HG03108 (cell line): ENCODE measurements around the gene TAF8.

Experiments used
- ATAC-seq: cut with Tn5 transposase; IDR thresholded peaks from one replicate; pipeline ENCODE4 v1.9.1; 2021; ENCODE audit warnings: moderate library complexity; ENCODE audit not compliant: unreplicated experiment

The TAF8 gene

DNA sequence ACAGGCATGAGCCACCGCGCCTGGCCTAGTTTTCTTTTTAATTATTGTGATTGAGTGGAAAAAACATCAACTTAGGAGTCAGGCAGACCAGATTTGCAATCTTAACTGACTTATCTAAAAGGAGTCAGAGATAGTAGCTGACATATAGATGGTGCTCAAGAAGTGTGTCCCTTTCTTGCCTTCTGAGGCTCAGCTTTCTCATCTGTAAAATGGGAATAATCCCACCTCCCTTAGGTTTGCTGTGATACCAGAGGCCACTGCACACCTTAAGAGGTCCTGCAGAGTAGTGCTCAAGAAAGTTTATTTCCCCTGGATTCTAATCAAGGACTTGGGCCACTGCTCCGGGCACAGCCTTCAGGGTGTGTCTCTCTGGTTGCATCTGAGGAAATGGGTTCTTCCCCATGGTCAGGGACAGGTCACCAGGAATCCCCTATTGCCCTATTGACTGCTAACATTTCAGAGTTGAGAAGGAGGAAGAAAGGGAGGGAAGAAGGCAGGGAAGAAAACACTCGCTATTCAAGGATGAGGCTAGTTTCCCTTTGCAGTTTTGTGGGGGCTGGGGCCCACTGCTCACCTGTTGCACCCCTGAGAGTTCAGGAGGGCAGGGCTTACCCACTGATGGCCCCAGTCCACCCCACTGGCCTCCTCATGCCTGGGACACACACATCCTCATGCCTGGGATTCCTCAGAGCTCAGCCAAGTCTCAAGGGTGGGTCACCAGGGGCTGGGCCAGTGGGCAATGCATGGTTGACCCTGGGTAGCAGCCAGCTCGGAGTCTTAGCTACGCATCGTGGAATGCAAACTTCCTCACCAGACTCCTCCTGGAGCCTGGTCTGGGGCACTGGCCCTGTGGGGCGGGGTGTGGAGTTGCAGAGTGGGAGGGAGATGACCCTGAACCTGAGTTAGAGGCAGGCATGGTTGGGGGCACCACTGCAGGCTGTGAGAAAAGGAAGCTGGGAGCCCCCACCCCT is 70.9 kb downstream of the TAF8 start:
- ATAC-seq = no peak

DNA sequence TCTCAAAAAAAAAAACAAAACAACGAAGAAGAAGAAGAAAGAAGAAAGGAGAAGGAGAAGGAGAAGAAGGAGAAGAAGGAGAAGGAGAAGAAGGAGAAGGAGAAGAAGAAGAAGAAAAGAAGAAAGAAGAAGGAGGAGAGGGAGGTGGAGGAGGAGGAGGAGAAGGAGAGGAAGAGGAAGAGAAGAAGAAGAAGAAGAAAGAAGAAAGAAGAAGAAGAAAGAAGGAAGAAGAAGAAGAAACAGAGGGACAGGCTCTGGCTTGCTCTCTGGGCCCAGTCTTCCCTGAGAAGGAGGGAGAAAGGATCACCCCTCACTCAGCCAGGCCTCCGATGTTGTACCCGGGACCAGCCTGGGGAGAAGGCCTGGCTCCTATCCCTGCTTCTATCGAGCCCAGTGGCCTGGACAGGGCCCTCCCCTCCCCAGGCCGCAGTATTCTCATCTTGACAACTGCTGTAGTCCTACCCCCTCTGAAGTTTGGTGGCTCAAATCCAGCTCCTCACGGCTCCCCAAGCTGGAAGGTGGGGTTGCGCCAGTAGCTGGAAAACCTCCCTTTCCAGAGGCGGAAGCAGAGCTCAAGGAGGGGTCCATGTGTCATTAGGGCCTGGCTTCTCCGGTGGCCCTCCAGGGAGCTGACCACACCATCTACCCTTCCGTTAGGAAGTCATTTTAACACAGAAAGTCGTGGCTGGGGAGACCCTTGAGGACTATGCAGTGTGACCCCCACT is 73.2 kb downstream of the TAF8 start:
- ATAC-seq = no peak

DNA sequence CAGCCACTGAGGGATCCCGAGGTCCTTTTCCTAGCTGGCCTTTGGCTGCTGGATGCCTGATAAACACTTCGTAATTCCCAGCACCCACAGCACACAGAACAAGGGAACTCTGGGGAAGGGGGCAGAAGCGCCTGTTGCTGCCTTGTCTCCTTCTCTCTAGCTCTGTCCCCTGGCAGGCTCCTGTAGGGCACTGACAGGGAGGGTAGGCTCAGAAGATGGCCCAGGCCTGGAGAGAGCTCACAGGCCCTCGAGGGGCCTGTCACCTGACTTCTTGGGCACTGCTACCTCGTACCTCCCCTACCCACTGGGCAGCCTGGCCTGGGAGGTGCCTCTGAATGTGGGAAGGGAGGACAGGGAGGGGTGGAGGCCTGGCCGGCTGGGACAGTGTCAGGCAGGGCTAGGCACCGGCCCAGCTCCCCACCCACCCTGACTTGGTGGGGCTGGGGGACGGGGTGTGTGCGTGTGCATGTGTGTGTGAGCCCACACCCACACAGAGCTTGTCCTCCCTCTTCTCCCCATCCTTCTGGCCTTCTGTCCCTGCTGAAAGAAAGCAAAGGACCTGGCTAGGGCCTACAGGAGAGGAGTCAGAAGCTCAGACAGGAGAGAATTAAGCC is 74.0 kb downstream of the TAF8 start:
- no peak for ATAC-seq

DNA sequence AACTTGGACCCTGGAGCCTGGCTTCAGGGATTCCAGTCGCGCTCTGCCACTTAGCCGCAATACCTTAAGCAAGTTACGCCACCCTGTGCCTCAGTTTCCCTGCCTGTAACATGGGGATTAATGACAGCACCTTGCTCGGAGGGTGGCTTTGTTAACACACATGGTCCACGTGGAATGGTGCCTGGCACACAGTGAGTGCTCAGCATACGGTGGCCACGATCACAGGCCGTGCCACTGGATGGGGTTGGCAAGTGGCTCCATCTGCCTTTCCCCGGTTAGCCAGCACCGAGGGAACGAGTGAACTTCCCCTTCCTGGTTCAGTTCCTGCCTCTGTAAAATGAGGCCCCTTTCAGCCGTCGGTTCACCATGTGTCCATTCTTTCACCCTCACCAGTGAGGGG is 74.9 kb downstream of the TAF8 start:
- ATAC-seq = no peak

DNA sequence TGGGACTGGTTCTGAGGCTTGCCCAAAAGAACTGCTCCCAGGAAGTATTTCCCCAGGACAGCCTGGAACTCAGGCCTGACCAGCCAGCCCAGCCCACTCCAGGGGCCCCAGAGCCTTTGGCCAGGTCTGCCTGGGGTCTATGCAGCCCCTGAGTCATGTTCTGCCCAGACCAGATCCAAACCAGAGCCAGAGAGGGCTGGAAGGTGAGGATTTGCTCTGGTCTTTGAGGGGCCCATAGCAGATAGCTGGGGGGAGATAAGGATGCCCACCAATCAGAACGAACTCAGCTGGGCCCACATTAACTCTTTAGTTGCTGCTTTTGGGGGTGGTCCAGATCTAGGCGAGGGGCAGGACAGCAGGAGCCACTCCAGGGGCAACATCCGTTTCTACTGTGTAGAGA is 75.3 kb downstream of the TAF8 start:
- ATAC-seq = no peak

DNA sequence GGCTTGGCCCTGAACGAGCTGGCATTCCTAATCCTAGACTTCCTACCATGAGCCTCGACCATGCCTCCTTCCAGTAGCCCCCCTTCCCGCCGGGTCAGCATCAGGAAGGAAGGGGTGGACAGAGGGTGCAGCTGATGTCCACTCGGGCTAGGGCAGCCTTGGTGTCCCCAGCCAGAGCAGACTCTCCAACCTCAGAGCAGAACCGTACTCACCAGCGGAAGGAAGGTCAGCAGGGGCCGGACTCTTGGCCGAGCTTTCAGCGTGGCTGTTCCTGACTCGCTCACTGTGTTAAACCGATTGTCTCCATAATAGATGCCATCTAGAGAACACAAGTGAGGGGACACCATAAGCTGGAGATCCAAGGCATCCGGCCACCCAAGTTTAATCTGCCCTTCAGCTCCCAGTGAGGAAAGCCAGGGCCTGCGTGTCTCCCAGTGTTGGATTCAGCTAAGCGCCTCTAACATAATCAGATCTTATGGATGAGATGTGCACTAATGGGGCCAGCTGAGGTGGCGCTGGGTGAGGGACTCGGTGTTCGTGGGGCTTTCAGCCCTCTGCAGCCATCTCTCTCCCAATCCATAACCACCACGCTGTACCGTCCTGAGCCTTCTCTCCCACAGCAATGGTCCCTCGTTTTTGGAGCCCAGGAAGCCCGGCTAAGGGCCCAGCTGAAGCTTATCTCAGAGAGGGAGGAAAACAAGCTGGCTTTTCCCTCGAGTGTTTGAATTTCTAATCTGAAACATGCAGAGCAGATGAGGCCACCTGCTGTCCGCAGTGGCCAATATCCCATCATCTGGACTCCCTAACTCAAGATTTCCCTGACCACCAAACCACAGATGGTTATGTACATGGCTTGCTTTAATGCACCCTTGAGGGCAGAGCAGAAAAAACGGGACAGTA is 78.4 kb downstream of the TAF8 start:
- no peak for ATAC-seq

DNA sequence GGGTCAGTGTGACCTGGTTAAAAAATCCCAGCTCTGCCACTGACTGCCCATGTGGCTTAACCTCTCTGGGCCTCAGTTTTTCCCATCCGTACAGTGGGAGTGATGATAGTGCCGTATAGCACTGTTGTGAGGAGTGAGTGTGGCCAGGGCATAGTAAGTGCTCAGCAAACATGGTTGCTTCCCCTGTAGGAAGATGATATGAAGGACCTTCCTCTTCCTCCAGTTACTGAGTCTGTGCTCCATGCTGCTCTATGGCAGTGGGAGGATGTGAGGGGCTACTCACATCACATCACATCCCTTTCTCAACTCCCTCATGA is 79.0 kb downstream of the TAF8 start:
- no peak for ATAC-seq

DNA sequence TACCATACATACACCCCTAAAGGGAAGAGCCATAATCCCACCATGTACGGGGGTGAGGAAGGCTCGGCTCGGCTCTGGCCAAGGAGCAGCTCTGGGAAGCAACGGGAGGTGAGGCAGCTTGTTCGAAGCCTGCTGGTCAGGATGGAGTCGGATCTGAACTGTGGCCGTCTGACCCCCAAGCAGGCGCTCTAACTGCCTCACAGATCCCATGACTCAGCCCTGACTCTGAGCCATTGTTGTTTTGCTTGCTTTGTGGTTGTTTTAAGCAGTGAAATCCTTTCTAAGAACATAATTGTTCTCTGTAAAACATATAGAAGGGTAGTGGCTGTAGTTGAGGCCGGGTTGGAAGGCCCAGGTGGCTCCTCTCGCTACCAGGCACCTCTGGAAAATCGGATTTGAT is 81.2 kb downstream of the TAF8 start:
- no peak for ATAC-seq

DNA sequence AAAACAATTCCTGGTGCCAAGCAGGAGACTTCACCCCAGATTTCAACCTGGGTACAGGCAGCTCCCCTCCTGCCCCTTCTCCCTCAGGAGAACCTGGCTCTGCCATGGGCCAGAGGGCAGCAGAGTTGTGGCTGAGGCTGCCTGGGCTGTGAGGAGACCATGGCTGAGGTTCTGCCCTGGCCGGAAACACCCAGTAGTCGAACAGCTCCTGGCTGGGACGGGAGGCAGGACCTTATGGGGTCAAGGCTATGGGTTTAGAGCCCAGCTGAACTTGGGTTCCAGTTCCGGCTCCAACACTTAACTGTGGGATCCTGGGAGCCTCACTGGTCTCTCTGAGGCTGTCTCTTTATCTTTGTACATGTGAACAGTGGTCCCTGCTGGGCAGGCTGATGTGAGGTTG is 83.6 kb downstream of the TAF8 start:
- ATAC-seq = no peak

DNA sequence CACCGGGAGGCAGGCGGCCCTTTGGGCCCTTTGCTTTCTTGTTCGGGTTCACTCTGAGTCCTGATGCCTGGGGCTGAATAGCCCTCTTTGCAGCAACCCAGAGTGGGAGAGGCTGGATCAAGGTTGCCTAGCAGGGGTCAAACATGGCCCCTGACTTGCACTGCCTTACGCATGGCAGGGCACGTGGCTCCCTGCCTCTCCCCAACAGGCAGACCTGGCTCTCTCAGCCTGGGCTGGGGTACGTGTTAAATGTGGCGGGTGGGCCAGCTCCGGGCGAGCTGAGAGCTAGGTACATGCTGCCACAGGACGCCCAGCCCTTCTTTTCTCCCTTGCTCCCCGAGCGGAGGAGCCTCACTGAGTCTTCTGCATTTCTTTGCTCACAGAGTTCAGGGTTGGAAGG is 84.8 kb downstream of the TAF8 start:
- ATAC-seq = no peak

DNA sequence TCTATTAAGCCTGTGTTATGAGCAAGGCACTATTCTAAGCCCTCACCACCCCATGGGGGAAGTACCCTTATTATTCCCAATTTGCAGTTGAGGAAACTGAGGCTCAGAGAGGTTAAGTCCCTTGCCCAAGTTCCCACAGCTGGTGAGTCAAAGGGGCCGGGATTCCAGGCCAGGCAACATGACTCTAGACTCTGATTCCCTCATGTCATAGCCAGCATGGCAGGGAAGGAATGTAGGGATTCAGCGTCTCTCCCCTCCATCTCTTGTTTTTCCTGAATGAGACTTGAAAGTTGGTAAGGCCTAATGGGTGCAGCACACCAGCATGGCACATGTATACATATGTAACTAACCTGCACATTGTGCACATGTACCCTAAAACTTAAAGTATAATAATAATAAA is 85.4 kb downstream of the TAF8 start:
- no peak for ATAC-seq

DNA sequence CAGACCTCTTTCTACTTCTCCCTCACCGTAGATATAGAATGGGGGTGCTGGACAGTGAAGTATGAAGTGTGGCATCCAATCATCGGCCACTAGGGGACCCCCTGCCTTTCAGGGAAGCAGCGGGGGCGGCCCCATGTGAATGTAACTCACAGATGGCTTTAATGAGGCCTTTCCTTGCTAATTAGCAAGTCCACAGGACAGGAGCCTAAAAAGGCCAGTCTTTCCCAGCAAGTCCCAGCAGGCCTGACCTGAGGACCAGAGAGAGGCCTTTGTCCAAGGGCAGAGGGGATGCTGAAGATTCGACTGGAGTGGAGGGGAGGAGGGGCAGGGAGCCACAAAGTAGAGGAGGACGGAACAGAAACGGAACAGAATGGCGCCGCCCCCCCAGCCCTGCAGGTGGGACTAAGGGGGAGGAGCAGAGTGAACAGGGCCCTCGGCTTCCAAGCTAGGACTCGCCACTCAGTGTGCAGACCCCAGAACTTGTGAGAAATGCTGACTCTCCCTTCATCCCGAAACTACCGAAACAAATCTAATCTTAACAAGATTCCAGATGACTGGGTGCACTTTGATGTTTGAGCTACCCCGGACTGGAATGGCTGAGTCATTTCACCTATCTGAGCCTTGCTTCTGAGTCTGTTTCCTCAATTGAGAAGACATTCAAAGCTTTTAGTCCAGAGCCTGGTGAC is 86.3 kb downstream of the TAF8 start:
- ATAC-seq = no peak
